C4-2B (cell line): ENCODE data around the gene KANSL1L.

ENCODE experiments used
- H3K27ac ChIP-seq: fragments of 450-650 bp; 2 replicates; pipeline ENCODE4 v1.5.1; 2017
- CTCF ChIP-seq: fragments of 450-650 bp; conservative IDR thresholded peaks from 2 replicates; pipeline ENCODE4 v1.5.1; 2017; ENCODE audit warnings: mild to moderate bottlenecking
- ZFX ChIP-seq: fragments of 450-650 bp; IDR thresholded peaks from 2 replicates; pipeline ENCODE4 v1.6.1; 2017

The KANSL1L gene

GRCh38 chr2:210007895-210008294, 163.3 kb downstream of the KANSL1L start:
- H3K27ac ChIP-seq, result no peak overlapping the region
- TF ChIP-seq ZFX, result no peak
- no peak for TF ChIP-seq CTCF

GRCh38 chr2:210004881-210005280, 166.3 kb downstream of the KANSL1L start:
- H3K27ac ChIP-seq, result no peak overlapping the region
- no peak for TF ChIP-seq CTCF
- no peak for TF ChIP-seq ZFX

GRCh38 chr2:210003359-210003758, 167.8 kb downstream of the KANSL1L start:
- TF ChIP-seq ZFX, result no peak
- no peak for TF ChIP-seq CTCF
- peak overlapping the region; percentile 89 for H3K27ac ChIP-seq

GRCh38 chr2:210002158-210003157, 168.8 kb downstream of the KANSL1L start, which contains the start of gene RPE:
Gene RPE (plus strand): TSS chr2:210002638. CDS start chr2:210002662, 24 bp downstream.
- TF ChIP-seq ZFX (no peak), CTCF (no peak)
- H3K27ac ChIP-seq, result peak within 1 kb of the TSS; percentile 89

GRCh38 chr2:210000464-210001324, 170.5 kb downstream of the KANSL1L start:
- no peak overlapping the region for H3K27ac ChIP-seq
- TF ChIP-seq CTCF (no peak), ZFX (no peak)

- TF ChIP-seq ZFX (no peak), CTCF (no peak)
- H3K27ac ChIP-seq, result no peak overlapping the region
These were observed 172.6 kb downstream of the KANSL1L start for GRCh38 chr2:209998596-209998995.
